GM19193 (cell line): Measurements from ENCODE around the gene MAN2B2.

Experiments used
- POLR2A ChIP-seq: IDR thresholded peaks from 4 replicates; pipeline ENCODE4 v1.6.1; 2011; ENCODE audit not compliant: insufficient read depth, insufficient read length; ENCODE audit errors: extremely low read depth

Gene MAN2B2

DNA sequence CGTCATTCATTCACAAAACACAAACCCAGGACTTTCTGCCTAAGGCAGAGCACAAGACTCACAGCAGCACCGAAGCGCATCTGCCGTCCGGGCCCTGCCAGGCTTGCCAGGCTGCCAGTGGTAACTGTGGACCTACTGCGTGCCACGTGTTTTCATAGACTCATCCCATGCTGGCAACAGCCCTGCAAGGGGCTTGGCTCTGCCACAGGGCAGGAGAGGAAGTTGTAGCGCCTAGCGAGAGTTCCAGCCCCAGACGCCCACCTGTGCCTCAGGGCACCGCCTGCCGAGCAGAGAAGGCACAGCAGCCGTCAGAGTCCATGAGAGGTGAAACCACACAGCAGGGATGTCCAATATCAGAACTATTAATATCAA lies 46.6 kb downstream of the MAN2B2 start:
- TF ChIP-seq POLR2A: no peak

DNA sequence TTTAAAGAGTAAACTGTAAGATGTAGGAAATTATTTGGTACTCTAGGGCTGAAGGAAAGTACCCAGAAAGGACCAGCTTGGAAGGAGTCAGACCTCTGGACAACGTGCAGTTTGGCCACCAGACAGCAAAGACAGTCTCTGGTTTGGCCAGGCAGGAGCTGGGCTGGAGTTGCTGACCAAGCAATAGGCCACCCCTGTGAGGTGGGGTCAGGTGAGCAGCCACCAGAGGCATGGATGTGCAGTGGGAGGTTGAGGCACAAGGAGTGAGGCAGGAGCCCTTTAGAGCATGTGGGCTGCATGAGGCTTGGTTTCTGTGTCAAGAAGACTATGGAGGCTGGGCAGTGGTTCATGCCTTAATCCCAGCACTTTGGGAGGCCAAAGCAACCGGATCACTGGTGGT lies 47.8 kb downstream of the MAN2B2 start:
- TF ChIP-seq POLR2A: no peak

DNA sequence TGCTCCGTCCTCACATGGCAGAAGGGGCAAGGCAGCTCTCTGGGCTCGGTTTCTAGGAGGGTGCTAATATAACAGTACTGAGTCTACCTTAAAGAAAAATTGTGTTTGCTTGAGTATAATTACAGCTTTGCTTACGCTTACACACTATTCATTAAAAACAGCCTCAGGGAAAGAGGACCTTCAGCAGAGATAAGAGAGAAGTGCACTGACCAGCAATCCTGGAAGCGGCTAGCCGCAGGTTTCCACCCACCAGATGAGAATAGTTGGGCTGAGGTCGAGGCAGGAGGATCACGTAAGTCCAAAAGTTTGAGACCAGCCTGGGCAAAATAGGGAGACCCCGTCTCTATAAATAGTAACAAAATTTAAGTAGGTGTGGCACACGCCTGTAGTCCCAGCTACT lies 50.3 kb downstream of the MAN2B2 start:
- no peak for TF ChIP-seq POLR2A

DNA sequence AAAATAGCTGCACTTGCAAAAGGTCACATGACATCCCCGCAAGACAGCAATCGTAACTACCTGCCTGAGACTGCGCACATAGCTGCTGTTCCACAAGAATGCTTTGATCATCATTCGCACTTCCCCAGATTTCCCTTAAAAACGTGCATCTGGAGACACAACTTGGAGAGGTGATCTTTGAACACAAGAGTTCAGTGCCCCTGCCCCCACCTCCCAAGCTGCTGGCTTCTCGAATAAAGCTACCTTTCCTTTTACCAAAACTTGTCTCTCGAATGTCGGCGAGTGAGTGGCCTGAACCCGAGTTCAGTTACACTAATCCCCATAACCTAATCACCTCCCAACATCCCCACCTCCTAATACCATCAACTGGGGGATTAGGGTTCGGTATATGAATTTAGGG lies 51.1 kb downstream of the MAN2B2 start:
- no peak for TF ChIP-seq POLR2A

DNA sequence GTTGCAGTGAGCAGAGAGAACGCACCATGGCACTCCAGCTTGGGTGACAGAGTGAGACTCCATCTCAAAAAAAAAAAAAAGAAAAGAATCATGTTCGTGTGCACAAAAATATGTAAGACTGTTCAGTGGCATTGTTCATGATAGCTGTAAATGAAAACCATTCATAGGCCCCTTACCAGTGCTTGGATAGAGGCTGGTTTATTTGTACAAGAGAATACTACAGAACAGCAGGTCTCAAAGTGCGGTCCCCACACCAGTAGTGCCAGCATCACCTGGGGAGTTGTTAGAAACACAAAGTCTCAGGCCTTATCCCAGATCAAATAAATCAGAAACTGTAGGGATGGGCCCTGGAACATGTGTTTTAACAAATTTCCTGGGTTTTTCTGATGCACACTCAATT lies 52.8 kb downstream of the MAN2B2 start:
- no peak for TF ChIP-seq POLR2A

DNA sequence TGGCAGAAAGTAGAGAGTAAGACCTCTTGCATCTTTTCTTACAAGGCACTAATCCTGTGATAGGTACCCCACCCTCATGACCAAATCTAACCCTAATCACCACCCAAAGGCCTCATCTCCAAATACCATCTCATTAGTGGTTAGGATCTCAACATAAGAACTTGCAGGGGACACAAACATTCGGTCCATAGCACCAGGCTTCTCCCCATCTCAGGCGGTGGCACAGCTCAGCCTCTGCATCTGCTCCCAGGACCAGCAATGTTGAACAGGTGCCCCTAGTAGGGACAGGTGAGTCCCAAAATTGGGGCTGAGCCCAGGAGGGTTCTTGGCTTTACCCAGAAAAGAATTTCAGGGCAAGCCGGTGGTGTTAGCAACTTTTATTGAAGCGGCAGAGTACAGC lies 57.1 kb downstream of the MAN2B2 start:
- no peak for TF ChIP-seq POLR2A

DNA sequence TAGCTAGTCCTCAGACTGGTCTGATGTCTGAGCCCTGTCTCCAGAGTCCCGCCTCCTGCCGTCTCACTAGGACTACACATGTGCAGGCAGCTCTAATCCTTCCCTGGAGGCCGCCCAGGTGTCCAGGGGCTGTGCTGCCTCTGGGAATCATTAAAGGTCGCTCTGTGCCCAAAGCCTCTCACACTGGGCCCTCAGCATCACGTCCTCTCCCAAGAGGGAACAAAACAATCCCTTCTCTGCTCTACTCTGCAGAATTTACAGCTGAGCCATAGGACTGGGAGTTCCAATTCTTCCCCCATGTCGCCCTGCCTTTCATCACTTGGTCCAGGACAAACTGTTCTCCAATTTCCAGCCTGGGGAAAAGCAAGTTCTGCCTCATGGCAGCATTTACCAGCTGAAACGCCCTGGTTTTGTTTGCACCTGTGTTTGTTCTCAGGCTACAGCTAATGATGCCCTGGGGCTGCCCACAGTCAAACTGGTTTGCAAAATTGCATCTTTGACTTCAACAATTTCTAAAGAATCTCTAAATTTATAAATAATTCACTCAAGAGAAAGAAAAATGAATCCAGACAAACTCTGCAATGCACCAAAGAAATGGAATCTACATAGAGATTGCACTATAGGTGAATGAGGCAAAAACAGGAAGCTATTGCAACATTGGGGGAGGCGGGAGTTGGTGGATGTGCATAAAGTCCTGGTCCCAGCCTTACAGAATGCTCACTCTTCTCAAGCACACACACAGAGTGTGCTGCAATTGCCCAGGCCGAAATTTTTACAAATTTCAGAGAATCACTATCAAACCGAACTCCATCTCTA lies 58.3 kb downstream of the MAN2B2 start:
- TF ChIP-seq POLR2A: no peak

DNA sequence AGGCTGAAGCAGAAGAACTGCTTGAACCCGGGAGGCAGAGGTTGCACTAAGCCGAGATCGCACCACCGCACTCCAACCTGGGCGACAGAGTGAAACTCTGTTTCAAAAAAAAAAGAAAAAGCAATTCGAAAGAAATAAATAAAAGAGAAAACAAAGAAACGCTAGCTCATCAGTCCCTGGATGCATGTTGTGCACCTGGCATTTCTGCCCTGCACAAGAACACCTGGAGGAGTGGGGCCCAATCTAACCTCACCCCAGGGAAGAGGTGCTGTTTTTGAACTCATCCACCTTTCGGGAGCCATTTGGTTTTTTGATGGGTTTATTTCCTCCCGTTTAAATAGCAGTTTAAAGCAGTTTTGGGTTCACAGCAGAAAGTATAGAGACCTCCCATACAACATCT lies 59.8 kb downstream of the MAN2B2 start:
- no peak for TF ChIP-seq POLR2A

DNA sequence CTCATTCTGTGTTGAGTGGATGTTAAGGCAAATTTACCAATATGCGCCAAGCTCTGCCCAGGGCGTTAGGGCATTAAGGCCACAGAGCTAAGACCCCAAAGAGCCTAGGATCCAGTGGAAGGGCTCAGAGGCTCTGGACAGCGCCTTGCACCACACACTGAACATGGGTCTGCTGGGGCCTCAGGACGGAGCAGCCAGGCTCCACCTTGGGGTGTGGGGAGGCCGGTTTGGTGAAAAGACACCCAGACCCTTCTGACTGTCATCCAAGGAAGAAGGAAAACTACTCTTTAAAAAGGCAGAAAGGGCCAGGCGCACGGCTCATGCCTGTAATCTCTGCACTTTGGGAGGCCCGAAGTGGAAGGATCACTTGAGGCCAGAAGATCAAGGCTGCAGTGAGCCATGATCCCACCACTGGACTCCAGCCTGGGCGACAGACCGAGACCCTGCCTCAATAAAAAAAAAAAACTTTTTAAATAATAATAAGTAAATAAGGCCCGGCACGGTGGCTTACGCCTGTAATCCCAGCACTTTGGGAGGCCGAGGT lies 64.2 kb downstream of the MAN2B2 start:
- no peak for TF ChIP-seq POLR2A

DNA sequence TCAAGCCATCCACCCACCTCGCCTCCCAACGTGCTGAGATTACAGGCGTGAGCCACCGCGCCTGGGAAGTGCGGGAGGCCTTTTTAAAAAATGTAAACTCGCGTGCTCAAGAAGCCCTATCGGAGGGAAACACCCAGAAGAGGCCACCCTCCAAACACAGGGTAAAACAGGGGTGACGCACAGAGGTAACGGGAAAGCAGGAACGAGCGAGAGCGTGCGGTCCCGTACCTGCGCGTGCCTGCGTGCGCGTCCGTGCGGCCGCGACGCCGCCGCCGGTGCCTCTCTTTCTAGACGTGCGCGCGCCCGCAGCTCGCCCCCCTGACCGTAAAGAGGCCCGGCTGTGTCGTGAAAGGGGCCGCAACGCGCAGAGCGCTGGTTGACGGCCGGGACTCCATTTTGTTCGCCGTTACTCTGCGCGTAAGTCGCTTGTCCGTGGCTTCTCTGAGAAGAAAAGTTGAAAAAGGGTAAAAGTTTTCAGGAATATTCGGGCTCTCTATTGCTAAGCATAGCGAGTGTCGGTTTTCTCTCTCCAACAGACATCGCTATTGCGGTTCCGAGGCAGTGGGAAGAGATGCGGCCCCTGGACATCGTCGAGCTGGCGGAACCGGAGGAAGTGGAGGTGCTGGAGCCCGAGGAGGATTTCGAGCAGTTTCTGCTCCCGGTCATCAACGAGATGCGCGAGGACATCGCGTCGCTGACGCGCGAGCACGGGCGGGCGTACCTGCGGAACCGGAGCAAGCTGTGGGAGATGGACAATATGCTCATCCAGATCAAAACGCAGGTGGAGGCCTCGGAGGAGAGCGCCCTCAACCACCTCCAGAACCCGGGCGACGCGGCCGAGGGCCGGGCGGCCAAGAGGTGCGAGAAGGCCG lies 65.5 kb downstream of the MAN2B2 start, which contains the start of gene MRFAP1:
Gene MRFAP1, plus strand, starts transcription at position 394 of the 872 bp plus-strand sequence. Its CDS starts 178 bp downstream, at position 572.
- TF ChIP-seq POLR2A: peak; percentile 90

DNA sequence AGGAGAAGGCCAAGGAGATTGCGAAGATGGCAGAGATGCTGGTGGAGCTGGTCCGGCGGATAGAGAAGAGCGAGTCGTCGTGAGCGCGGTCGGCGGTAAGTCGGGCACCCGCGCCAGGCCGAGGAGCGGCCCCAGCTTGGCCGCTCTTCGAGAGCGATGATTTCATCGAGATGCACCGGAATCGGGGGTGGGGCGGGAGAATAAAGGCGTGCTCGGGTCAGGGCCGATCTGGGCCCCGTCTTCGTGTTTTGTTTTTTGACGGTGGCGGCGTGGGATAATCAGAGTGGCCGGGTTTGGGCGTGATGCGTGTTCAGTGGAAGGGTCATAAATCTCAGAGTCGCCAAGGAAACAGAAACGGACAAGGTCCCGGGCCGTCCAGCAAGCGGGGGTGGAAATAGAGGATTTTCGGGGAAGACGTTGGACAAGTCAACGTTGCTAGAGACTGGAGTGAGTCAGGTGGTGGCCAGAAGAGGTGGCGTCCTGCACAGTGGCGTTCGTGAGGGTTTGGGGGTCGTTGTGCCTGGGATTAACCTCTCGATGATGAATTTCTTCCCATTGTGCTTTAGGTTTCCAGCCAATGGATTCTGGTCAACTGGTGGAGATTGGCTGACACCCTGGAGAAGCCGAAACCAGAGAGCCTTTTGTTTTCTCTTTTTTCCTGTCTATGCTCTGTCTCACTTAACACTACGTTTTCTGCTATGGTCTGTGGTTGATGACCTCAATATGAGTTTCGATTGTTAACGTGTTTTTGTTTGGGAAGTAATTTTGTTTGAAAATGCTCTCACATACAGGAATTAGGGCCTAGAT lies 66.4 kb downstream of the MAN2B2 start:
- no peak for TF ChIP-seq POLR2A

DNA sequence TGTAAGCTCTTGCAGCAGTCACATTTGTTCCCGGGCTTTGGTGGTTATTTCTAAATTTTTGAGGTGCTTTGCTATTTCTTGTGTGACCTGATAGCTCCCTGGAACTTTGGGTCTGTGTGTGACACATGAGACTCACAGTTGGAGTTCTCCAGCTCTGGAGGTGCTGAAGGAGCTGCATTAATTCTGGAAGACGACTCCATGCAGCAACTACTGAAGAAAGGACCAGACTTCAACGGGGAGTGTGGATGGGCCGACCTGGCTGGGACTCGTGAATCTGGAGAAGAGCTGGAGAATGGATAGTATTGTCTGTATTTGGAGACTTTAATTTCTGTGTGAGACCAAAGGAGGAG lies 67.0 kb downstream of the MAN2B2 start:
- TF ChIP-seq POLR2A: no peak

DNA sequence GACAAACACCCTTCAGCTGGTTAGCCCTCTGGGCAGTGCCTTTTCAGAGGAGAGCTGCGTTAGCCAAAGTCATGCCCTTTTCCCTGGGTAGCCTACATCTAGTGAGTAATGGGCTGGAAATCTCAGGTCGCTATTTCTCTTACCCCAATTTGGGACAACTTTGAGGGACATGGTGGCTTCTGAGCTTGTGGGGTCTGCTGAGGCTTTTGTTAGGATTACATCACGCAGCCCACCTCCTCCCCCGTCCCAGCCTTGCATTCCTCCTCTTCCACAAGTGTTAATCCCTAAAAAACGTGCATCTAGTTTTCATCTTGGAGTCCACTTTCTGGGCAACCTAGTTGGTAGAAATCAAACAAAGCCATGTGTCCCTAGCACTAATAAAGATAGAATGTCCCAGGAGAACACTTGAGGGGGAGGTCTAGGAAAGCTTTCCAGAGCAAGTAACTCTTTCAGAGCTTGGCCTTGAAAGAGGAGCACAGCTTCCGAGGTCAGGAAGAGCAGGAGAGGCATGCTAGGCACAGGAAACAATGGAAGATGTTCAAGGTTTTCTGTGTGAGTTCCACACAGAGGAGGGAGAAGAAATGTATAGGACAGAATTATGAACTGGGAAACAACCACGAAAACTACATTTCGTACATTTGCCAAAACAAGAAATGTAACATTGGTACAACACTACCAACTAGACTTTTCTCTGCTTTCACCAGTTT lies 68.3 kb downstream of the MAN2B2 start:
- no peak for TF ChIP-seq POLR2A

DNA sequence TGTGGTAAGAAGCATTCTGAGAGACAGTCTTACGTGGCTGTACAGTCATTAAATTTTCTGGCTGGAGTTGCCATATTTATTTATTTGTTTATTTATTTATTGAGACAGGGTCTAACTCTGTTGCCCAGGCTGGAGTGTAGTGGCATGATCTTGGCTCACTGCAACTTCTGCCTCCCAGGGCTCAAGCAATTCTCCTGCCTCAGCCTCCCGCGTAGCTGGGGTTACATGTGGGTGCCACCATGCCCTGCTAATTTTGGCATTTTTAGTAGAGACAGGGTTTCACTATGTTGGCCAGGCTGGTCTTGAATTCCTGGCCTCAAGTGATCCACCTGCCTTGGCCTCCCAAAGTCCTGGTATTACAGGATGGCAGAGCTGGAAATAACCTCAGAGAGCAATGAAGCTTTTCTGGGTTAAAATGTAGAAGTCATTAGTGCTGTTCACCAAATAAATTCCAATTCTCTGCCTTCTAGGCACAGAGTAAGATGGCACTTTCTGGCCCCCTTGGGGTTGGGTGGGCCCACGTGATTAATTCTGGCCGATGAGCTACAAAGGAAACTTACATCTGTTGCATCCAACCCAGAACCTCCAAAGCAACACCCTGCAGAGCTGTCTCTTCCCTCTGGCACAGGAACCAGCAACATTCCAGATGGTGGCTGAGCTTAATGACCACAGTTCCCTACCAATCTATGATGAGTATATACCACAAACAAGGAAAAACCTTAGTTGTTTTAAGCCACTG lies 70.0 kb downstream of the MAN2B2 start:
- no peak for TF ChIP-seq POLR2A

DNA sequence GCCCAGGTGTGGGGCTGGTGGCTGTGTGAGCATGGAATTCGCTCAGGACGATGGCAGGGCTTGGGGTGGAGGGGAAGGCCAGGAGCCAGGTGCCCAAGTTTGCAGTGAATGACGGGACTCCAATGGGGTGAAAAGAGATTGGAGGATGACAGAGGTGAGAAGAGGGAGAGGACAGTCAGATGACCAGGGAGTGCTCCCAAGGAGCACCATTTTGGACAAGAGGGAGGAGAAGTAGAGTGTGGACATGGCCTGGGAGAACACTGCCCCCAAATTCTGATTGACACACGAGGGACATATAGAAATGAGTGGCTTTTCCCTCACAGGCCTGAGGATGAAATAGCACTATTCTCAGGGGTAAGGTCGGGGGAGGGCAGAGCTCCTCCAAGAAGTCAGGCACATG lies 72.2 kb downstream of the MAN2B2 start:
- TF ChIP-seq POLR2A: no peak
